ENCODE measurements around the gene TROAP. TPM values are rescaled to one million over a fixed set of nuclear protein-coding genes. Genes with fewer than 3 reads are reported as not detected.
"Not testable (repeated sequence)": the region's sequence is repeated elsewhere in the genome, so short reads cannot be mapped to it uniquely, and the experiment has no call there.

TROAP gene
- total RNA-seq, result 10 to 100 TPM; 42.7 to 44.4 TPM

GRCh38 chr12:49322708-49323523, at the start of gene TROAP:
Gene TROAP (plus strand): TSS chr12:49323255. CDS start chr12:49323609, 354 bp downstream.
- CTCF ChIA-PET, result interaction anchor here (1.0 to 4.2 kb wide), 6 partner anchors 9 to 35 kb away, joined by 3 to 17 read pairs (median 8); partner anchors contain the start of genes DNAJC22 and PRPH
- POLR2A ChIA-PET, result interaction anchor here (0.8 to 1.6 kb wide), 4 partner anchors 20 to 398 kb away, joined by 3 to 6 read pairs (median 4); partner anchors contain the start of genes FKBP11 and SPATS2

GRCh38 chr12:49273726-49274395, 49.2 kb upstream of the TROAP start:
- ChIA-PET CTCF (interaction anchor here (0.7 to 1.3 kb wide), 2 partner anchors 15 to 68 kb away, joined by 3 read pairs; no protein-coding TSS in a partner anchor), POLR2A (interaction anchor here (1.1 kb wide), 1 partner anchor 15 kb away, joined by 3 read pairs; no protein-coding TSS in a partner anchor)

- POLR2A ChIA-PET, result interaction anchor here (1.1 to 1.2 kb wide), 2 partner anchors 9 to 14 kb away, joined by 3 read pairs; no protein-coding TSS in a partner anchor
- CTCF ChIA-PET, result interaction anchor here (1.3 to 1.5 kb wide), 2 partner anchors 10 to 67 kb away, joined by 3 to 6 read pairs; no protein-coding TSS in a partner anchor
These were observed 48.5 kb upstream of the TROAP start for GRCh38 chr12:49274396-49275069.

GRCh38 chr12:49276304-49277290, 46.5 kb upstream of the TROAP start:
- ChIA-PET POLR2A (no interaction called here), CTCF (interaction anchor here (1.0 to 1.9 kb wide), 4 partner anchors 10 to 81 kb away, joined by 3 to 5 read pairs (median 4); no protein-coding TSS in a partner anchor)

GRCh38 chr12:49277466-49277865, 45.6 kb upstream of the TROAP start:
- POLR2A ChIA-PET, result no interaction called here
- CTCF ChIA-PET, result interaction anchor here (1.5 to 1.9 kb wide), 2 partner anchors 64 to 80 kb away, joined by 4 to 5 read pairs; no protein-coding TSS in a partner anchor

GRCh38 chr12:49279706-49280159, 43.3 kb upstream of the TROAP start:
- ChIA-PET POLR2A (interaction anchor here (1.1 kb wide), 1 partner anchor 14 kb away, joined by 3 read pairs; no protein-coding TSS in a partner anchor), CTCF (interaction anchor here (1.0 to 1.6 kb wide), 2 partner anchors 10 to 62 kb away, joined by 4 to 6 read pairs; no protein-coding TSS in a partner anchor)

- POLR2A ChIA-PET, result not testable (repeated sequence)
- CTCF ChIA-PET, result interaction anchor here (1.6 kb wide), 1 partner anchor 62 kb away, joined by 6 read pairs; no protein-coding TSS in a partner anchor
These were observed 42.5 kb upstream of the TROAP start for GRCh38 chr12:49280545-49280944.

GRCh38 chr12:49282302-49282701, 40.8 kb upstream of the TROAP start:
- ChIA-PET POLR2A (no interaction called here), CTCF (interaction anchor here (0.7 kb wide), 2 partner anchors 11 to 187 kb away, joined by 3 read pairs; no protein-coding TSS in a partner anchor)

GRCh38 chr12:49282740-49283375, 40.2 kb upstream of the TROAP start:
- POLR2A ChIA-PET, result not testable (repeated sequence)
- CTCF ChIA-PET, result interaction anchor here (0.7 to 1.0 kb wide), 3 partner anchors 10 to 188 kb away, joined by 3 read pairs; no protein-coding TSS in a partner anchor

- CTCF ChIA-PET, result interaction anchor here (0.6 to 2.3 kb wide), 4 partner anchors 9 to 64 kb away, joined by 3 to 8 read pairs (median 5); no protein-coding TSS in a partner anchor
- POLR2A ChIA-PET, result no interaction called here
These were observed 39.3 kb upstream of the TROAP start for GRCh38 chr12:49283541-49284429.

GRCh38 chr12:49284672-49285071, 38.4 kb upstream of the TROAP start:
- ChIA-PET POLR2A (no interaction called here), CTCF (interaction anchor here (0.6 to 2.3 kb wide), 5 partner anchors 10 to 282 kb away, joined by 4 to 8 read pairs (median 5); partner anchors contain the start of gene DNAJC22)

GRCh38 chr12:49287876-49288275, 35.2 kb upstream of the TROAP start:
- POLR2A ChIA-PET, result no interaction called here

GRCh38 chr12:49288412-49288853, 34.6 kb upstream of the TROAP start:
- POLR2A ChIA-PET, result interaction anchor here (1.0 kb wide), 1 partner anchor 14 kb away, joined by 3 read pairs; no protein-coding TSS in a partner anchor
- CTCF ChIA-PET, result interaction anchor here (0.7 to 9.4 kb wide), 12 partner anchors 9 to 226 kb away, joined by 3 to 62 read pairs (median 4); partner anchors contain the start of genes C1QL4, DNAJC22 and TROAP

More at GRCh38 chr12:49287876-49288275, 35.2 kb upstream of the TROAP start:
- CTCF ChIA-PET, result interaction anchor here (0.9 to 9.4 kb wide), 8 partner anchors 9 to 71 kb away, joined by 3 to 62 read pairs (median 6); partner anchors contain the start of genes C1QL4 and DNAJC22

- POLR2A ChIA-PET, result interaction anchor here (1.0 kb wide), 1 partner anchor 15 kb away, joined by 3 read pairs; no protein-coding TSS in a partner anchor
- CTCF ChIA-PET, result interaction anchor here (0.7 to 9.4 kb wide), 13 partner anchors 8 to 225 kb away, joined by 3 to 62 read pairs (median 4); partner anchors contain the start of genes C1QL4, DNAJC22 and TROAP
These were observed 34.0 kb upstream of the TROAP start for GRCh38 chr12:49288922-49289555.

- CTCF ChIA-PET, result interaction anchor here (0.6 to 9.4 kb wide), 5 partner anchors 10 to 55 kb away, joined by 3 to 62 read pairs (median 5); partner anchors contain the start of genes C1QL4 and DNAJC22
- POLR2A ChIA-PET, result no interaction called here
These were observed 30.4 kb upstream of the TROAP start for GRCh38 chr12:49292729-49293055.
